ENCODE results near the gene TP53I13. TPM values are rescaled to one million over a fixed set of nuclear protein-coding genes. Genes with fewer than 3 reads are reported as not detected.

TP53I13 gene
- total RNA-seq, 1 donor from 2014 or later = 42.0 TPM

DNA sequence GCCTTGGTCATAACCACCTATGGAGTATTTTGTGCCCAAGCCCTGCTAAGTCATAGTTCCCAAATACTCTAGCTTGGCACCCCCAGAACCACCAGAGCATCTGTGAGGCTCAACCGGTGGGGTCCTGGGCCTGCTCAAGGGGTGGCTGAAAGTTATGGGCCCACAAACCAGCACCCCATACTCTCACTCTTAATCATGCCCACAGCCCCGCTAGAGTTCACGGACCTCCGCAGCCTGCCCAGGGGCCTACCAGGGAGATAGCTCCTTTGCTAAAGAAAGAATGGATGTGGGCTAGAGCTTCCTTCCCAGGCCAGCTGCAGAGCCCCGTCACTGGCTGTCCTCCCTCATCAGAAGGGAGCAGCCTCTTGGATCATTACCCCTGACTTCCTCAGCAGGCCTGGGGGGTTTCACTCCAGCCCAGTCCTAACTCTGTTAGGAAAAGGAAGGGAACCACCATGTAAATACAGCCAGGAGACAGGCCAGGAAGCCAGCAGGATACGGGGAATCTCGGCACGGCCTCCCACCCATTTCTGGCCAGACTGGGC lies 19.6 kb downstream of the TP53I13 start:
- peaks cover 72% of the 10 kb centered on the region for H3K4me1 Mint-ChIP-seq (ENCODE audit: unreplicated experiment)
- peak overlapping the region; percentile 84 for H3K4me3 Mint-ChIP-seq (ENCODE audit: unreplicated experiment)
- peak overlapping the region; percentile 86 for H3K27ac Mint-ChIP-seq (ENCODE audit: unreplicated experiment)
- no peaks in the 10 kb centered on the region for H3K27me3 Mint-ChIP-seq (ENCODE audit: unreplicated experiment)
- H3K36me3 Mint-ChIP-seq (ENCODE audit: unreplicated experiment) = no peaks in the 10 kb centered on the region
- no peak for DNase-seq (ENCODE audit: extremely low spot score, unreplicated experiment)
- H3K9me3 Mint-ChIP-seq (ENCODE audit: unreplicated experiment) = no peaks in the 10 kb centered on the region
- TF ChIP-seq CTCF (IDR thresholded peaks at IDR 0.05) = no peak

- peak overlapping the region; percentile 86 for H3K27ac Mint-ChIP-seq (ENCODE audit: unreplicated experiment)
- no peaks in the 10 kb centered on the region for H3K9me3 Mint-ChIP-seq (ENCODE audit: unreplicated experiment)
- no peaks in the 10 kb centered on the region for H3K36me3 Mint-ChIP-seq (ENCODE audit: unreplicated experiment)
- DNase-seq (ENCODE audit: extremely low spot score, unreplicated experiment) = no peak
- peaks cover 68% of the 10 kb centered on the region for H3K4me1 Mint-ChIP-seq (ENCODE audit: unreplicated experiment)
- H3K27me3 Mint-ChIP-seq (ENCODE audit: unreplicated experiment) = no peaks in the 10 kb centered on the region
- peak overlapping the region; percentile 84 for H3K4me3 Mint-ChIP-seq (ENCODE audit: unreplicated experiment)
- TF ChIP-seq CTCF (IDR thresholded peaks at IDR 0.05) = no peak
These were observed 20.3 kb downstream of the TP53I13 start for GRCh38 chr17:29588562-29589411.

- H3K4me1 Mint-ChIP-seq (ENCODE audit: unreplicated experiment) = peaks cover 68% of the 10 kb centered on the region
- peak; percentile 94 for DNase-seq (ENCODE audit: extremely low spot score, unreplicated experiment)
- H3K9me3 Mint-ChIP-seq (ENCODE audit: unreplicated experiment) = no peaks in the 10 kb centered on the region
- H3K4me3 Mint-ChIP-seq (ENCODE audit: unreplicated experiment) = peak within 1 kb of the TSS; percentile 84
- TF ChIP-seq CTCF (IDR thresholded peaks at IDR 0.05) = peak; percentile 9
- H3K36me3 Mint-ChIP-seq (ENCODE audit: unreplicated experiment) = no peaks in the 10 kb centered on the region
- H3K27me3 Mint-ChIP-seq (ENCODE audit: unreplicated experiment) = no peaks in the 10 kb centered on the region
- H3K27ac Mint-ChIP-seq (ENCODE audit: unreplicated experiment) = peak within 1 kb of the TSS; percentile 90
These were observed 21.3 kb downstream of the TP53I13 start, which contains the start of gene GIT1 for GRCh38 chr17:29589524-29590410. TSS of gene GIT1 (minus strand) at chr17:29589648. CDS start at chr17:29589378, 270 bp downstream.

DNA sequence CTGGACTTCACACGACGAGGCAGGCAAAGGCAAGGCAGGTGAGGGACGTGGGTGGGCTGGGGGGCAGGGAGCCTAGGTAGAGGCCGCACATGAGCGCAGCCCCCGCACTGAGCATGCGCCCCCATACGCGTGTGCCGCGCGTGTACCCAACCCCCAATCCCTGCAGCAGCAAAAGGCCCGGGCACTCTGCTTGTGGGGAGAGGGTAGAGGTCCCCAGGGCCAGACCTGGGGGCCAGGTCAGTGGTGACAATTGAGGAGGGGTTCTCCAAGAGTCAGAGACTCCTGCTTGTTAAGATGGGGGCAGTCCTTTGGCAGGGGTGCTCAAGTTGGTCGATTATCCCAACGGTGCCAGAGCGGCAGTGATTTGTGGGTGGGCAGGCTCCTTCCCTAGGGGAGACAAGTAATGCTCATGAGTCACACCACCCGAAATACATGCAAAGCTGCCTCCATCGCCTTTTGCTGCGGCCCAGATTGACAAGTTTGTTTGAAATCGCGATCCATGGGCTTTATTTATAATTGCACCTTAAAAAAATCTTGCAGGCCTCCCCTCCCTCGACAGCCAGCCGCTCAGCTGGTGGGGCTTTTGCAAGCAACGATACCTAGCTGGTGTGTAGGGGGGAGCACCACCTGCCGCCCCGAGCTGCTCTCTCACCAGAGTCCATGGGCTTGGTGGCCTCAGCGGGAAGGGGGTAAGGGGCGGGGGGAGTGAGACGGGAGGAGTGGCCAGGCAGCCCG lies 22.1 kb downstream of the TP53I13 start:
- H3K9me3 Mint-ChIP-seq (ENCODE audit: unreplicated experiment) = no peaks in the 10 kb centered on the region
- H3K4me1 Mint-ChIP-seq (ENCODE audit: unreplicated experiment) = peaks cover 70% of the 10 kb centered on the region
- H3K27ac Mint-ChIP-seq (ENCODE audit: unreplicated experiment) = peak overlapping the region; percentile 90
- H3K4me3 Mint-ChIP-seq (ENCODE audit: unreplicated experiment) = peak overlapping the region; percentile 72
- no peak for TF ChIP-seq CTCF (IDR thresholded peaks at IDR 0.05)
- H3K36me3 Mint-ChIP-seq (ENCODE audit: unreplicated experiment) = no peaks in the 10 kb centered on the region
- no peaks in the 10 kb centered on the region for H3K27me3 Mint-ChIP-seq (ENCODE audit: unreplicated experiment)
- DNase-seq (ENCODE audit: extremely low spot score, unreplicated experiment) = no peak

All from osteocyte (in vitro differentiated cells).